Stromal cell of bone marrow (primary cell): ENCODE data around the gene CUL1.

ENCODE experiments used
- DNase-seq: peaks from one replicate; pipeline ENCODE4 v3.0.0-alpha.2; 2012; ENCODE audit warnings: low read depth

Gene CUL1

DNA sequence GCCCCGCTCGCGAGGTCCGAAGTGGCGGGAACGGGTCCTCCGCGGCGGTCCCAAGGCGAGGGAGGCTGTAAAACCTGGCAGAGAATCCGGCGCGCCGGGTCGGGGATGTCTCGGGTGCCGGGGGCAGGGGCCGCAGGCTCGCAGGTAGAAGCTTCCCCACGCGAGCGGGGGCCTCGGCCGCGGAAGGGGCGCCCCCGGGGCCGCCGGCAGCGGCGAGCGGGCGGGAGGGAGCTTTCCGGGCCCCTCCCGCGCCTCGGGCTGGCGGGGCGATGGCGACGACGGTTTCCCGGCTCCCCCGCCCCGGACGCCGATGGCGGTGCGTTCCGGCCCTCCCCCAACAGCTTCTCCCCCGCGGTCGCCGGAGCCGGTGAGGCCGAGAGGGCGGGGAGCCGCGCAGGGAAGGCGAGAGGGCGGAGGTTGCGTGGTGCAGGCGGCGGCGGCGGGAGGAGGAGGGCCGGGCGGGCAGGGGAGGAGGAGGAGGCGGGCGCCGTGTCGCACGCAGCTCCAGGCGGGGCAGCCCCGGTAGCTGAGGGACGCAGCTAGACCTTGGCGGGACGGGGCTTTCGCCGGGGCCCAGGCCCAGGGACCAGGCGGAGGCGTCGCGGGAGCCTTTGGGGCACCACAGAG is at the start of gene CUL1:
CUL1 (plus strand) TSS at position 507 of the 627 bp plus-strand sequence. CDS start 31,220 bp downstream, outside the sequence.
- no peak for DNase-seq

DNA sequence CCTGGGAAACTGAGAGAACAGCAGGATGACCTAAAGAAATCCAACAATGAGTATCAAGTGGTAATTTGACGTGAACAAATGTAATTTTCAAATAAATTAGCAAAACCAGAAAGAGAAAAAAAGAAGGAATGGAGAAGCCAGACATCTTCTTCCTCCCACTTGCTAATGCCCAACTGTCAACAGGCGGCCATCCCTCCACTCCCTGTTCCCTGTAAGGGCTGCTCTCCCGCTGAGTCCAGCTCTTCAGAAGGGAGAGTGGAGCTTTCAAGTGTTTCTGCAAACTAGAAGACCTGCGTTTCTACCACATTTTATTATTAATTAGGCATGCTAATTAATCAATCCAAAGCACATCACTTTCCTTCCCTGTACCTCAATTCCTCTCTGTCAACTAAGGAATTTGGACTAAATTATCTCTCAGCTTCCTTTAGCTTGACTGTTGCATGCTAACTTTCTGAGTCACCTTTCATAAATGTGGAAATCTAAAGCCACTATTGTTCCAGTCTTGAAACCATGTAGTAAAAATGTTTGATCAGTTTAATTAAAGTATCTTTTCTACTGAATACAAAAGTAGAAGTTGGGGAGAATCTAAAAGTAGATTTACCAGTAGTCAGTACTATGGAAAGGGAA is 48.4 kb upstream of the CUL1 start:
- no peak for DNase-seq

DNA sequence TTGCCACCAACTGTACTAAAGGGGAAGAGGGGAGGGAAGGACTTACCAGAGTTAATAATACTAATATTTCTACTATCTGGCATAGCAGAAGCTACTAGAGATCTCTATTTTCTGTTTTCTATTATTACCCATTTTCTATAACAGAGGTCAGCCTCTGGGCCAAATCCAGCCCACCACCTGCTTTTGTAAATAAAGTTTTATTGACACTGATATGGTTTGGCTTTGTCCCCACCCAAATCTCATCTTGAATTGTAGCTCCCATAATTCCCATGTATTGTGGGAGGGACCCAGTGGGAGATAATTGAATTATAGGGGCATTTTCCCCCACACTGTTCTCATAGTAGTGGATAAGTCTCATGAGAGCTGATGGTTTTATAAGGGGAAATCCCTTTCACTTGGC is 45.9 kb upstream of the CUL1 start:
- DNase-seq = no peak

DNA sequence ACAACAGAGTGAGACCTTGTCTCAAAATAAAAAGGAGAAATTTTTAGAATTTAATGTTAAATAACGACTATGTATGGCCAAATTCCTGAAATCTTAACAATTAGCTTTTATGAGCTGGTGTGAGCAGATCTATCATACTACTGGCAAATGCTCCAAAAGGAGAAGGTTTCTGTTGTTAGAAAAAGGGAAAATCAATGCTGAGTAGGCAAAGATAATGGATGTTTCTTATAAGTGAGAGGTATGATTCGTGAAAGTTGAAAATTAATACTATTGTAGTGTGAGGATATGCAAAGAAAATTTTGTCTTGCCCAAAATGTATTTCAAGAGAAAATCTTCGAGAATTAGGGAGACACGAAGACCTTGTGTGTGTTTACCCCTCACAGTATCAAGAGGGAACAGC is 40.8 kb upstream of the CUL1 start:
- no peak for DNase-seq

DNA sequence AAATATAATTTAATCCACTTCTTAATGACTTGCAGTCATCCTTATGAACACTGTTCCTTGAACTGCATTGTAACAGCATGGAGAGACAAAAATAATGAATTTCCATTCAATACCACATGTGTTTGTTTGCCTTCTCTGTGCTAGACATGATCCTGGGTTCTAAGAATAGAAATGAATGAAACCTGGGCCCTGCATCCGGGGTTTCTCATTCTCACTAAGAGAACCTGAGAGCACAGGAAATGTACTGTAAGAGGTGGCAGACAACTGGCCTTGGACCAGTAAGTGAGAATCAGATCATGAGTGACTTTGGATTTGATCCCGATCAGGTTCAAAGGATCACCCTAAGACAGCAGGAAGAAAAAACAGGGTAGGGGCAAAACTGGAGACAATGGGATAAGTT is 37.2 kb upstream of the CUL1 start:
- no peak for DNase-seq

DNA sequence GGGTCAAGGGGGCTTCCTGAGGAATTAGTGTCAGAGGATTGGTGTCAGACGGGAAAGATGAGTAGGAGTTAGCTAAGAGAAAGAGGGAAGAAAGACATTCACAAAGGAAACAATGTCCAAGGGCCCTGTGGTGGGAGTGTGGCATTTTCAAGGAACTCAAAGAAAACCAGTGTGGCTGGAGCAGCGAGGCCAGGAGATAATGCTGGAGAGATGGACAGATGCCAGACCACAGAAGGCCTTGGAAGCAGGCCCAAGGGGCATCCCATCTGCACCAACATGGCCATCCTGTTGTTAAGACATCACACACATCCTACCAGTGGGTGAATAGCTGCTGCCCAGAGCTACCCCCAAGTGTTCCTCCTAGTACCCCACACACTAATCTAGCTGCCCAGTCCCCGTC is 36.1 kb upstream of the CUL1 start:
- DNase-seq = no peak

DNA sequence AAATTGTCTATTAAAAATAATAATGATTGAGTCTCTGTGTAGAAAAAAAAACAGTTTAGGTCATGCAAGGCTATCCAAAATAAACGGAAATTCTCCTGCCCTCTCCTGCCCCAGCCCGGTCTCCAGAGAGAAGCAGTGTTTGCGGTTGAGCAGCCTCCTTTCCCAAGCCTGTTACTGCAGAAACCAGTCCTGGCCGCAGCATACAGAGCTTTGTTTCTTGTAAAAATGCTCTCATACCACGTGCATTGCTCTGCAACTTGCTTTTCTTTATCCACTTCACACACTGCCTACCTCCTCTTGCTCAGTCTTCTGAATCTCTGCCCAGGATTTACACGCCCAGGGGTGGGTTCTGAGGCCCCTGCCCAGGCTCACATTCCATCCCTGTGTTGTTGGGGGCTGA is 34.4 kb upstream of the CUL1 start:
- DNase-seq = peak; percentile 94

DNA sequence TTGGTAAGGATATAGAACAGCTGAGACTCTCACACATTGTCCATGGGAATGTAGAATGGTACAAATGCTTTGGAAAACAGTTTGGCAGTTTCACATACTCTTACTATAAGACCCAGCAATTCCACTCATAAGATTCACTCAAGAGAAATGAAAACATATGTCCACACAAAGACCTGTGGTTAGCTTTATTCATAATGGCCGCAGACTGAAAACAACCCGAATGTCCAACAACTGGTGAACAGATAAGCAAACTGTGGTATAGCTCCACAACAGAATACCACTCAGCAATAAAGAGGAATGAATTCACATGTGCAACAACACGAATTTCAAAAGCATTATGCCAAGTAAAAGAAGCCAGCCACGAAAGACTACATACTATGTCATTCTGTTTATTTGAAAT is 33.5 kb upstream of the CUL1 start:
- DNase-seq = no peak

DNA sequence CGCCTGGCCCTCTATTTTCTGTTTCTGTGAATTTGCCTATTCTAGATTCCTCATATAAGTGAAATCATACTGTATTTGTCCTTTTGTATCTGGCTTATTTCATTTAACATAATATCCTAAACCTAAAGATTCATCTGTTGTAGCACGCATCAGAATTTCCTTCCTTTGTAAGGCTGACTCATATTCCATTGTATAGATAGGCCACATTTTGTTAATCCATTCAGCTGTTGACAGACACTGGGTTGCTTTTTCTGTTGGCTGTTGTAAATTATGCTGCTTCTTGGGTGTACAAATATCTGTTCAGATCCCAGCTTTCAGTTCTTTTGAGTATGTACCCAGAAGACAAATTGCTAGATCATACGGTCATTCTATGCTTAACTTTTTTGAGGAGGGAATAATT is 28.8 kb upstream of the CUL1 start:
- DNase-seq = no peak

DNA sequence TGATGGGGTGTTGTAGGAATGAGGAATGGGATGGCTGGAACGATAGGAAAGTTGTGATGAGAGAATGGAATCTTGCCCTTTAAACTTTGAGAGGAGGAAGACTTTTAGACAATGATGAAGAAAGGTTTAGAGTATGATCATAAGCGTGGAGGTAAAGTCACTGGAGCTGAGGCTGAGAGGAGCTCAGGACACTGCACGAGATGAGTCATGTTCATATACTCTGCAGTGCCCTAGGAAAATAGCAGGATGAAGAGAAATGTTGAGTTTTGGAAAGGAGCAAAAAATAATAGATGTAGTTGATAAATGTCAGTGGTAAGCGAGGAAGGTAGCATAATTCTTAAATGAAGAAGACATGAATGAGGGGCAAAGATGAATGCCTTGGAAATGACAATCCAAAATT is 28.3 kb upstream of the CUL1 start:
- DNase-seq = no peak

DNA sequence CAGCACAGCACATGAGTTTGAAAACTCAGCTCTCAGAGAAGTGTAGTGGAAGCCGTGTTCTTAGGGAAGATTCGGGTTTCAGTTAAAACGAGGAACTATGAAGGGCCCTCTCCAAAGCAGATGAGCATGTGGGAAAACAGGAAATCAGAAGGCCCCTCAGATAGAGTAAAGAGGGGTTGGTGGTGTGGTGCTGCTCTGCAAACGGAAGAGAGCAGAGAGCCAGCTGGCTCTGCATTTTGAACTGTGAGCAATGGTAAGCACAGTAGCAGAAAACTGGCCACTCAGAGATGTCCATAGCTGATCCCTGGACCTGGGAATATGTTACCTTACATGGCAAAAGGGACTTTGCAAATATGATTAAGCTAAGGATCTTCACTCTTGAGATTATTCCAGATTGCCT is 27.9 kb upstream of the CUL1 start:
- no peak for DNase-seq

DNA sequence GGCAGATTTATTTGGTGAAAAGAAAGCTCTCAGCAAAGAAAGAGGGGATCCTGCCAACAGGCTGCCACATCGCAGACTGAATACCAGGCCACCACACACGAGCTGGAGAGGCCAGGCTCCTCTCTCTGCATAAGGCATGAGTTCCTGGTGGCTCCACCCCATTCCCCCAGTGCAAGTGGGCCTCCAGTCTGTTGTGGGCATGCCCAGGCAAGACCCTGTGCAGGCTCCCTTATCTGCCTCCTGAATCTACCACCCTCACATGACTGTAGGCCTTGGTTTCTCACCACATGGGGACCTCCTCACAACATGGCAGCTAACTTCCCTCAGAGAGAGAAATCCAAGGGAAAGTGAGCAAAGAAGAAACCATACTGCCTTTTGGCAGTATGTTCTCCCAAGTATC is 26.7 kb upstream of the CUL1 start:
- no peak for DNase-seq

DNA sequence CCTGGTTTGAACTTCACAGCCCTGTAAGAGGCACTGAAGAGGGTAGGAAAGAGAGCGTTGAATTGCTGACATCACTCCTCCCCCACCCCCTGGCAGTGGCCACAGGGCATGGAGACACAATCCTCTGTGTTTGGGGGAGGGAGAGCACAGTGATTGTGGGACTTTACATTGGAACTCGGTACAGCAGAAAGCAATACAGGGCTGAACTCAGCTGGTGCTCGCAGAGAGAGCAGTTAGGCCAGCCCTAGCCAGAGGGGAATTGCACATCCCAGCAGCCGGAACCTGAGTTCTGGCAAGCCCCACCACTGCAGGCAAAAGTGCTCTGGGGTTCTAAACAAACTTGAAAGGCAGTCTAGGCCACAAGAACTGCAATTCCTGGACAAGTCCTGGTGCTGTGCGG is 24.0 kb upstream of the CUL1 start:
- no peak for DNase-seq

DNA sequence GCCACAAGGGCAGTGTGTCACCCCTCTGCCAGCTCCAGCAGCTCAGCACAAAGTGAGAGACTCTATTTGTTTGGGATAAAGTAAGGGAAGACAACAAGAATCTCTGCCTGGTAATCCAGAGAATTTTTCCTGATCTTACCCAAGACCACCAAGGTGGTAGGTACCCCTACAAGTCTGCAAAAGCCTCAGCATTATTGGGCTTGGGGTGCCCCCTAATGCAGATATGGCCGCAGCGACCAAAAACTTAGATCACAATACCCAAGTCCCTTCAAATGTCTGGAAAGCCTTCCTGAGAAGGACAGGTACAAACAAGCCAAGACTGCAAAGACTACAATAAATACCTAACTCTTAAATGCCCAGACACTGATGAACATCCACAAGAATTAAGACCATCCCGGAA is 22.4 kb upstream of the CUL1 start:
- no peak for DNase-seq

DNA sequence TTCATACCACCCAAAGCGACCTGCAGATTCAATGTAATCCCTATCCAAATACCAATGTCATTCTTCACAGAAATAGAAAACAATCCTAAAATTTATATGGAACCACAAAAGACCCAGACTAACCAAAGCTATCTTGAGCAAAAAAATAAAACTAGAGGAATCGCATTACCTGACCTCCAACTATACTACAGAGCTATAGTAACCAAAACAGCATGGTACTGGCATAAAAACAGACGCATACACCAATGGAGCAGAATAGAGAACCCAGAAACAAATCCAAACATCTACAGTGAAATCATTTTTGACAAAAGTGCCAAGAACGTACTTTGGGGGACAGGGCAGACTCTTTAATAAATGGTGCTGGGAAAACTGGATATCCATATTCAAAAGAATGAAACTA is 16.9 kb upstream of the CUL1 start:
- DNase-seq = no peak

DNA sequence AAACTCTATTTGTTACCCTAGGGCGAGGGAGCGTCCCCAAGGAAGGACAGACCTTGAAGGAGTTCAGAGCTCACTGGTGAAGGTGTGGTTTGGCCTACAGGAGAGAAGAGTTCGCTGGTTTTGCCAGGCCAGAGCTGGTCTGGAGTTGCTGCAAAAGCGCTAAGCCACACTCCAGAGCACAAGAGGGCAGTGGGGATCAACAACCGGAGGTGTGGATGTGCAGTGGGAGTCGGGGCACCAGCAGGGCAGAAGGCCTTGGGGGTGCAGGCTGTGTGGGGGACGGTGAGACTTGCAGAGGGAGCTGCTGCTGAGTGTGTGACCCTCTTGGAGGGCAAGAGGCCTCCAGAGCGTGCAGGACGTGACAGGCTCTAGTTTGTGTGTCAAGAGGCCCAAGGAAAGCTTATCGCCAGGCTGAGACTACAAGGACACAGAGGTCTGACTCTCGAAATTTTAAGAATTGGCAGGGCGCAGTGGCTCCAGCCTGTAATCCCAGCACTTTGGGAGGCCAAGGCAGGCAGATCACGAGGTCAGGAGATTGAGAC is 14.3 kb upstream of the CUL1 start:
- no peak for DNase-seq

DNA sequence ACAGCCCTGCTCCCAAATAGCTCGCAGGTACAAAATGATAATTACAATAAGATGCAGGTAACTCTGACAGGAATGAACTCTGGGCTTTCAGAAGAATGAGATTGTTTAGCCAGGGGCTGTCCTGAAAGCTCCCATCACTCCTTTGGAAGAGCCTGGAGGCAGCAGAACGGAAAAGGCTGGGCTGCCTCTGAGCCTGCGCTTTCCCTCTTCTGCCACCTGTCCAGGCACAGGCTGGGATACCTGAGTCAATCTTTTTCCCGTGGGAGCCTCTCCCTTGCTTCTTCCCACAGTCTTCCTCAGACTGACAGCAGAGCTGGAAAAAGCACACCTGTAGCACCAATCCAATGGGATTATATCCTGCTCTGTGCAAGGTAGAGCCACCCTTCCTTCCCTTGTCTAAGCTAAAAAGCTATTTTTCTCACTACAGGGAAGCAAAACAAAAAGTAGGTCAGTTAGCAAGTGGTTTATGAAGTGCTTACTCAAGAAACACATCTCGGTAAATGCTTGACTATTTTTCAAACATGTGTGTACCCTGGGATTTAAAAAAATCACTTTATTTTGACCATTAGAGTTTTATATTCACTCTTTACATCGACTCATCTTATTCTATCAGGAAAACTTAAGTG is 12.3 kb upstream of the CUL1 start:
- DNase-seq = no peak

DNA sequence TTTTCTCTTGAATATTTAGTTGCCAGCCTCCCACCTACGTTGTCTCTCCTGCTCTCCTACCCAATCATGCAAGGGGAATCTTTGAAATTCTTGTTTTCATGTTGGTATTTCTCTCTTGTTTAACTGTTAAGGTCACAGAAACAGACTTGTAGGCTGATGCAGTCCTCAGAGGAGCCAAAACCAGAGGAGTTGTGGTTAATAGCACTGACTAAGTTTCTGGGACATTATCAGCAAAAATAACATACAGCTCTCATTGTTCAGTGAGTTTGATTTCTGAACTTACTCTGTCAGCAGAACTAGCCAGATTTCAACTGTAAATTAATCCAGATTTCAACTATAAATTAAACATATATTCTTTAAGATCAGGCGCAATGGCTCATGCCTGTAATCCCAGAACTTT is 11.1 kb upstream of the CUL1 start:
- DNase-seq = no peak

DNA sequence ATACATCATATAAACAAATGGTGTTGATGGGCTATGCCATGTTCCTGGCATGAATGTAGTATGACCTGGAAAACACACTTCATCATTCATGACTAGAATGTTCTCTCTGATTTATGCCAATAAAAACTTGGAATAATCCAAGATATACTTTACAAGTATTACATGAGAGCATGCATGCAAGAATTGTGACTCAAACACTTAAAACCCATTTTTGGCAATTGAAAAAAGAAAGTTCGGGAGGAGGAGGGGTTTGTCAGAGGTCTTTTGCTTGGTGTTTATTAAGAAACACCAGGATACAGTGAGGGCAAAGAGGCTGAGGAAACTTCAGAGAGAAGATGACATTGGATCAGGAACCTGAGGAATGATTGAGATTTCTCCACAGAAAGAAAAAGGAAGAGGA is 10.2 kb upstream of the CUL1 start:
- peak; percentile 69 for DNase-seq

DNA sequence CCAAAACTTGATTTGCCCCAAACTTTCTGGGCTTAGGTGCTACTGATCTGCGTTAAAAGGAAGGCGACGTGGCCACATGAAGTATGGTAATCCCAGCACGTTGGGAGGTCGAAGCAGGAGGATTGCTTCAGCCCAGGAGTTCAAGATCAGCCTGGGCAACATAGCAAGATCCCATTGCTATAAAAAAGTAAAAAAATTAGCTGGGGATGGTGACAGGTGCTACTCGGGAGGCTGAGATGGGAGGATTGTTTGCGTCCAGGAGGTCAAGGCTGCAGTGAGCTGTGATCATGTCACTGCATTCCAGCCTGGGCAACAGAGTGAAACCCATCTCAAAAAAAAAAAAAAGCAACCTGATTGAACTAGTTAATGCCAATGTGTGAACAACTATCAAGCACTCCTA is 5.1 kb upstream of the CUL1 start:
- no peak for DNase-seq

DNA sequence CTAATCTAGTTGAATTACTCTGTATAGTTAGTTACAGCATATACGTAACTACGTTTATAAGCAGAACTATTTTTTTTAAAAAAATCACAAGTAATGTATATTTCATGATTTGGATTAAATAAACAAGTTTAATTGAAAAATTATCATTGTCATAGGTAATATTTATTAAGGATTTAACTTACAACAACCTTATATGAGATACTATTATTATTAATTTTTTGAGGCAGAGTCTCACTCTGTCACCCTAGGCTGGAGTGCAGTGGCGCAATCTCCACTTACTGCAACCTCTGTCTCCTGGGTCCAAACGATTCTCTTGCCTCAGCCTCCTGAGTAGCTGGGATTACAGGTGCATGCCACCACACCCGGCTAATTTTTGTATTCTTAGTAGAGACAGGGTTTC is 4.1 kb upstream of the CUL1 start:
- DNase-seq = no peak

DNA sequence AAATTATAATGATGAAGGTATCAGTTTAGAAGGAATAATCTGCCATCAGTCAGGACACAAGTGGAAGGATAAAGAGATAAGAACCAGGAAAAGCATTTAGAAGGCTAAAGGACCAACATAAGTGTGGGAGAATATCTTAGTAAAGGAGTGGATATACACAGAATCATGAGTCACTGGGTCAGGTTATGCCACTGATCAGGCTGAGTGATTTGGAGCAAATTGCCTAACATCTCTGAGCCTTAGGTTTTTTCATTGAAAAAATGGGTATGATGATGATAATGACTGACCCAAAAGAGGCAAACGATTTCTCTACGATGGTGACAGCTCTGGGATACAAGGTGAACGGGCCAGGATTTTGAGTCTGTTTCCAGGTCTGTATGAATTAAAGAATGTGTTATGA is 2.8 kb upstream of the CUL1 start:
- DNase-seq = no peak

DNA sequence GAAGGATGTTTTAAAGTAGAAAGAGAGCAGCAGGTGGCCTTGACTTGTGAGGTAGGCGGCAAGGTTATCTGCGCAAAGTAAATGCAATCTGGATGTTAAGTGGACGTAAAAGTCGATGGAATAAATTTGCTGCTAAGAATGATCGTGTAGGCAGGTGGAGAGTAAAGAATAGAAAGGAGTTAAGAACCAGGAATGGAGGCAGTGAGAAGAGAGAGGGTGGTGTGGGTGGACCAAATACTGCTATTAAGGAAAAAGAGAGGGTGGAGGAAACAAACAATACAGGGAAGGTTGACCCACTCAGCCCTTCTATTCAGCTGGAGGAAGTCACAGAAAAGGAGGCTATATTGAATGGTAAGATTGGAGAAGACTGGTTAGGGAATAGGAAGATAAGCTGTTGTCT is 1.9 kb upstream of the CUL1 start:
- DNase-seq = no peak
